Neural cell (in vitro differentiated cells): ENCODE results near the gene ADCY6. TPM values are rescaled to one million over a fixed set of nuclear protein-coding genes. Genes with fewer than 3 reads are reported as not detected.

ENCODE experiments used
- H2AFZ ChIP-seq: fragments of 200-600, 300-800 bp; sonication (generic), shearing (Covaris generic); 2 replicates; pipeline ENCODE4 v1.6.0; 2014; ENCODE audit warnings: low read depth, mild to moderate bottlenecking, antibody characterized with exemption, low read length, moderate library complexity
- H3F3A ChIP-seq: fragments of 200-600 bp; shearing (Covaris generic); 2 replicates; pipeline ENCODE4 v1.6.1; 2016; ENCODE audit warnings: mild to moderate bottlenecking, moderate library complexity, mixed read lengths, antibody characterized with exemption, low read length; ENCODE audit not compliant: insufficient read depth, poor library complexity, severe bottlenecking
- H3K27ac ChIP-seq: fragments of 200-600, 300-800 bp; sonication (generic), shearing (Covaris generic); 2 replicates; pipeline ENCODE4 v1.5.1; 2014; ENCODE audit warnings: mild to moderate bottlenecking, low read length, moderate library complexity
- H3K27me3 ChIP-seq: fragments of 300-800, 200-600 bp; sonication (generic), shearing (Covaris generic); 2 replicates; pipeline ENCODE4 v1.6.0; 2014; ENCODE audit warnings: mild to moderate bottlenecking, low read depth, low read length, moderate library complexity; ENCODE audit not compliant: insufficient read depth
- H3K36me3 ChIP-seq: fragments of 300-800, 200-600 bp; sonication (generic), shearing (Covaris generic); 2 replicates; pipeline ENCODE4 v1.5.1; 2014; ENCODE audit warnings: mild to moderate bottlenecking, antibody characterized with exemption, low read length, moderate library complexity; ENCODE audit not compliant: insufficient read depth
- H3K4me2 ChIP-seq: fragments of 300-800, 200-600 bp; sonication (generic), shearing (Covaris generic); 2 replicates; pipeline ENCODE4 v1.6.0; 2014; ENCODE audit warnings: mild to moderate bottlenecking, low read length
- H3K4me3 ChIP-seq: fragments of 300-800, 200-600 bp; sonication (generic), shearing (Covaris generic); 2 replicates; pipeline ENCODE4 v1.5.1; 2014; ENCODE audit warnings: mild to moderate bottlenecking, low read length, moderate library complexity
- H3K79me2 ChIP-seq: fragments of 200-600 bp; shearing (Covaris generic); replicated peaks from 2 replicates; pipeline ENCODE4 v1.6.0; 2014; ENCODE audit warnings: mild to moderate bottlenecking, low read length, moderate library complexity; ENCODE audit not compliant: insufficient read depth
- H3K9ac ChIP-seq: fragments of 300-800, 200-600 bp; sonication (generic), shearing (Covaris generic); 2 replicates; pipeline ENCODE4 v1.6.1; 2016; ENCODE audit warnings: mild to moderate bottlenecking, low read length, mixed read lengths
- H3K9me2 ChIP-seq: fragments of 200-600 bp; shearing (Covaris generic); 2 replicates; pipeline ENCODE4 v1.6.1; 2016; ENCODE audit warnings: mild to moderate bottlenecking, low read length, mixed read lengths; ENCODE audit not compliant: insufficient read depth
- H3K9me3 ChIP-seq: fragments of 200-600, 300-800 bp; sonication (generic), shearing (Covaris generic); 2 replicates; pipeline ENCODE4 v1.6.1; 2016; ENCODE audit warnings: mild to moderate bottlenecking, mixed run types, low read length, moderate library complexity, mixed read lengths
- H4K20me1 ChIP-seq: fragments of 200-600 bp; shearing (Covaris generic); 2 replicates; pipeline ENCODE4 v1.6.1; 2016; ENCODE audit warnings: mild to moderate bottlenecking, mixed run types; ENCODE audit not compliant: insufficient read depth
- CTCF ChIP-seq: fragments of 450-650 bp; IDR thresholded peaks from 2 replicates; pipeline ENCODE4 v1.5.1; 2014; ENCODE audit warnings: antibody characterized with exemption, mild to moderate bottlenecking, moderate library complexity; ENCODE audit not compliant: poor library complexity, severe bottlenecking
- EP300 ChIP-seq: fragments of 450-650 bp; conservative IDR thresholded peaks from 2 replicates; pipeline ENCODE4 v1.6.1; 2014; ENCODE audit warnings: antibody characterized with exemption, mild to moderate bottlenecking, moderate library complexity; ENCODE audit not compliant: poor library complexity, severe bottlenecking
- EZH2 ChIP-seq: fragments of 200-600, 300-800 bp; shearing (Covaris generic), sonication (generic); IDR thresholded peaks from 2 replicates; pipeline ENCODE4 v1.6.1; 2014; ENCODE audit warnings: antibody characterized with exemption, low read length, borderline replicate concordance, mild to moderate bottlenecking; ENCODE audit not compliant: insufficient read depth, poor library complexity, severe bottlenecking
- MXI1 ChIP-seq: fragments of 450-650 bp; conservative IDR thresholded peaks from 2 replicates; pipeline ENCODE4 v1.6.1; 2014; ENCODE audit warnings: antibody characterized with exemption, mild to moderate bottlenecking; ENCODE audit not compliant: poor library complexity, severe bottlenecking
- POLR2AphosphoS5 ChIP-seq: IDR thresholded peaks from 2 replicates; pipeline ENCODE4 v1.6.1; 2012
- RAD21 ChIP-seq: fragments of 450-650 bp; conservative IDR thresholded peaks from 2 replicates; pipeline ENCODE4 v1.6.1; 2014; ENCODE audit warnings: antibody characterized with exemption, mild to moderate bottlenecking, moderate library complexity
- SMC3 ChIP-seq: fragments of 450-650 bp; conservative IDR thresholded peaks from 2 replicates; pipeline ENCODE4 v1.6.1; 2014; ENCODE audit warnings: antibody characterized with exemption, mild to moderate bottlenecking, moderate library complexity; ENCODE audit not compliant: poor library complexity
- TAF1 ChIP-seq: IDR thresholded peaks from 2 replicates; pipeline ENCODE4 v1.6.1; 2012; ENCODE audit warnings: low read depth
- polyA plus RNA-seq: library from polyadenylated mRNA; depleted of rRNA; stranded (reverse); fragments of >200 nt; gene quantifications from 2 replicates; pipeline ENCODE4 v1.2.3, GENCODE V29; 2014
- TF ChIP-seq, protein P1 (sequence below): IDR thresholded peaks from 2 replicates; pipeline ENCODE4 v1.6.1; 2012; ENCODE audit warnings: borderline replicate concordance

ADCY6 gene
- polyA plus RNA-seq, 1 donor from 2014 or later, result 43.1 TPM

- Histone ChIP-seq H3K9ac (no peak overlapping the region), H3K27me3 (no peaks in the 10 kb centered on the region), H3K4me3 (no peak overlapping the region), H4K20me1 (no peaks in the 10 kb centered on the region), H3K4me2 (no peak overlapping the region), H3F3A (no peaks in the 10 kb centered on the region), H3K27ac (no peak overlapping the region), H3K79me2 (no peaks in the 10 kb centered on the region), H2AFZ (no peak overlapping the region), H3K36me3 (no peaks in the 10 kb centered on the region), H3K9me2 (no peaks in the 10 kb centered on the region), H3K9me3 (no peaks in the 10 kb centered on the region)
- TF ChIP-seq POLR2AphosphoS5 (no peak), SMC3 (no peak), EP300 (no peak), TAF1 (no peak), MXI1 (no peak), CTCF (no peak), EZH2 (no peak), RAD21 (no peak)
- TF ChIP-seq, protein P1, sequence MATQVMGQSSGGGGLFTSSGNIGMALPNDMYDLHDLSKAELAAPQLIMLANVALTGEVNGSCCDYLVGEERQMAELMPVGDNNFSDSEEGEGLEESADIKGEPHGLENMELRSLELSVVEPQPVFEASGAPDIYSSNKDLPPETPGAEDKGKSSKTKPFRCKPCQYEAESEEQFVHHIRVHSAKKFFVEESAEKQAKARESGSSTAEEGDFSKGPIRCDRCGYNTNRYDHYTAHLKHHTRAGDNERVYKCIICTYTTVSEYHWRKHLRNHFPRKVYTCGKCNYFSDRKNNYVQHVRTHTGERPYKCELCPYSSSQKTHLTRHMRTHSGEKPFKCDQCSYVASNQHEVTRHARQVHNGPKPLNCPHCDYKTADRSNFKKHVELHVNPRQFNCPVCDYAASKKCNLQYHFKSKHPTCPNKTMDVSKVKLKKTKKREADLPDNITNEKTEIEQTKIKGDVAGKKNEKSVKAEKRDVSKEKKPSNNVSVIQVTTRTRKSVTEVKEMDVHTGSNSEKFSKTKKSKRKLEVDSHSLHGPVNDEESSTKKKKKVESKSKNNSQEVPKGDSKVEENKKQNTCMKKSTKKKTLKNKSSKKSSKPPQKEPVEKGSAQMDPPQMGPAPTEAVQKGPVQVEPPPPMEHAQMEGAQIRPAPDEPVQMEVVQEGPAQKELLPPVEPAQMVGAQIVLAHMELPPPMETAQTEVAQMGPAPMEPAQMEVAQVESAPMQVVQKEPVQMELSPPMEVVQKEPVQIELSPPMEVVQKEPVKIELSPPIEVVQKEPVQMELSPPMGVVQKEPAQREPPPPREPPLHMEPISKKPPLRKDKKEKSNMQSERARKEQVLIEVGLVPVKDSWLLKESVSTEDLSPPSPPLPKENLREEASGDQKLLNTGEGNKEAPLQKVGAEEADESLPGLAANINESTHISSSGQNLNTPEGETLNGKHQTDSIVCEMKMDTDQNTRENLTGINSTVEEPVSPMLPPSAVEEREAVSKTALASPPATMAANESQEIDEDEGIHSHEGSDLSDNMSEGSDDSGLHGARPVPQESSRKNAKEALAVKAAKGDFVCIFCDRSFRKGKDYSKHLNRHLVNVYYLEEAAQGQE, result no peak
These were observed 49.1 kb downstream of the ADCY6 start for GRCh38 chr12:48739618-48740269.

DNA sequence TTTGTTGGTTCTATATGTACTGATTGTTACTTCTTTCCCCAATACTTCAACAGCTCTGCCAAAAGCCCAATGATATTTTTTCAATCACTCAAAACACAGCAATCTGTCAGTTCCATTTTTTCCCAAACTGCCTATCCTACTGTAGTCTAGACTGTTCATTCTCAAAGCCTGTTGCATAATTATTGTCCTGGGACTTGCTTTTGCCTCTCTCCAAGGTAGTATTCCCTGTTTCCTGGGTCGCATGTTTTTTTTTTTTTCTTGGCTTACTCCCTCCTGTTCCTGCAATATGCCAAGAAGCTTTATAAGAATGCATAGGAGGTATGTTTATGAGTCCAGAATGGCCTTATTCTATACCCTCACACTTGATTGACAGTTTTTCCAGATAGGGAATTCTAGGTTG is 52.4 kb downstream of the ADCY6 start:
- H3K9me3 ChIP-seq, result no peaks in the 10 kb centered on the region
- no peak overlapping the region for H3K4me2 ChIP-seq
- H2AFZ ChIP-seq, result no peak overlapping the region
- no peak overlapping the region for H3K27ac ChIP-seq
- H3K27me3 ChIP-seq, result no peaks in the 10 kb centered on the region
- no peaks in the 10 kb centered on the region for H3K36me3 ChIP-seq
- H4K20me1 ChIP-seq, result no peaks in the 10 kb centered on the region
- no peak overlapping the region for H3K9ac ChIP-seq
- no peaks in the 10 kb centered on the region for H3F3A ChIP-seq
- no peak overlapping the region for H3K4me3 ChIP-seq
- H3K79me2 ChIP-seq, result no peaks in the 10 kb centered on the region
- TF ChIP-seq MXI1 (no peak), SMC3 (no peak), POLR2AphosphoS5 (no peak)
- TF ChIP-seq, protein P1, result no peak
- no peaks in the 10 kb centered on the region for H3K9me2 ChIP-seq
